HEK293 (cell line): ENCODE measurements around the gene LEF1.

Experiments used
- CTCF ChIA-PET: fragments of 350-600 bp; formaldehyde crosslinking; extraction: SDS; loops from one replicate; lab custom pipeline; 2021; ENCODE audit warnings: antibody characterized with exemption; lab: Yijun Ruan, JAX
- POLR2A ChIA-PET: fragments of 300-600 bp; formaldehyde crosslinking; extraction: SDS; loops from one replicate; lab custom pipeline; 2020; ENCODE audit warnings: antibody characterized with exemption, inconsistent platforms; lab: Yijun Ruan, JAX
- H3K27ac ChIP-seq: fragments of 200-500 bp; sonication (Bioruptor generic); 2 replicates; pipeline ENCODE4 v1.5.1; 2014; ENCODE audit warnings: low read depth, low read length, control low read depth, inconsistent platforms; ENCODE audit errors: extremely low read depth
- H3K36me3 ChIP-seq, 2 experiments: fragments of 200-500 bp in 1 of 2; sonication (Bioruptor generic) in 1 of 2; 1 replicate in 1 of 2; 2 replicates in 1 of 2; pipeline ENCODE4 v1.5.1; 2014 to 2017; ENCODE audit warnings: inconsistent platforms in 2 of 2, low read length in 2 of 2; ENCODE audit not compliant: control insufficient read depth in 2 of 2, insufficient read depth in 1 of 2
- H3K4me1 ChIP-seq: fragments of 200-500 bp; sonication (Bioruptor generic); 2 replicates; pipeline ENCODE4 v1.5.1; 2014; ENCODE audit warnings: mild to moderate bottlenecking, low read length, inconsistent platforms; ENCODE audit not compliant: control insufficient read depth, insufficient read depth
- H3K4me3 ChIP-seq: 2 replicates; pipeline ENCODE4 v1.5.1; 2011; ENCODE audit warnings: low read depth, mild to moderate bottlenecking, control low read depth, low read length, moderate library complexity
- H3K9me3 ChIP-seq: fragments of 200-500 bp; sonication (Bioruptor generic); 2 replicates; pipeline ENCODE4 v1.5.1; 2014; ENCODE audit warnings: low read depth, low read length, inconsistent platforms; ENCODE audit not compliant: control insufficient read depth, insufficient read depth
- AEBP2 ChIP-seq: fragments of 450-650 bp; formaldehyde crosslinking; IDR thresholded peaks from 2 replicates; pipeline ENCODE4 v1.5.1; 2016; ENCODE audit warnings: missing biosample characterization, missing genetic modification characterization, borderline replicate concordance
- EGR2 ChIP-seq: fragments of 450-650 bp; formaldehyde crosslinking; IDR thresholded peaks from 2 replicates; pipeline ENCODE4 v1.5.1; 2016; ENCODE audit warnings: low read depth, missing biosample characterization, missing genetic modification characterization
- GFI1B ChIP-seq: fragments of 450-650 bp; formaldehyde crosslinking; IDR thresholded peaks from 2 replicates; pipeline ENCODE4 v1.5.1; 2016; ENCODE audit warnings: missing biosample characterization, missing genetic modification characterization
- IKZF3 ChIP-seq: fragments of 450-650 bp; IDR thresholded peaks from 2 replicates; pipeline ENCODE4 v1.5.0; 2018; ENCODE audit warnings: missing biosample characterization, mild to moderate bottlenecking, missing genetic modification characterization, moderate library complexity
- KLF7 ChIP-seq: fragments of 450-650 bp; formaldehyde crosslinking; IDR thresholded peaks from 2 replicates; pipeline ENCODE4 v1.5.1; 2016; ENCODE audit warnings: missing biosample characterization, missing genetic modification characterization, borderline replicate concordance
- MEIS1 ChIP-seq: sonication (generic); formaldehyde crosslinking; IDR thresholded peaks from 2 replicates; pipeline ENCODE4 v1.8.1; 2022; ENCODE audit warnings: missing genetic modification reagents, mild to moderate bottlenecking, borderline replicate concordance
- OSR2 ChIP-seq: fragments of 450-650 bp; formaldehyde crosslinking; IDR thresholded peaks from 2 replicates; pipeline ENCODE4 v1.5.1; 2016; ENCODE audit warnings: missing biosample characterization, missing genetic modification characterization
- TRIM28 ChIP-seq: IDR thresholded peaks from 2 replicates; pipeline ENCODE4 v1.6.1; 2011; ENCODE audit warnings: low read length, control low read depth, borderline replicate concordance
- ZBTB20 ChIP-seq: fragments of 450-650 bp; formaldehyde crosslinking; IDR thresholded peaks from 2 replicates; pipeline ENCODE4 v1.5.1; 2016; ENCODE audit warnings: missing biosample characterization, missing genetic modification characterization
- ZBTB6 ChIP-seq: fragments of 450-650 bp; formaldehyde crosslinking; IDR thresholded peaks from 2 replicates; pipeline ENCODE4 v1.5.1; 2017; ENCODE audit warnings: missing biosample characterization, missing genetic modification characterization
- ZBTB8A ChIP-seq: fragments of 450-650 bp; formaldehyde crosslinking; IDR thresholded peaks from 2 replicates; pipeline ENCODE4 v1.5.1; 2016; ENCODE audit warnings: missing biosample characterization, missing genetic modification characterization
- ZEB2 ChIP-seq: fragments of 450-650 bp; formaldehyde crosslinking; IDR thresholded peaks from 2 replicates; pipeline ENCODE4 v1.5.1; 2016; ENCODE audit warnings: missing biosample characterization, missing genetic modification characterization
- ZFHX2 ChIP-seq: fragments of 450-650 bp; formaldehyde crosslinking; conservative IDR thresholded peaks from 2 replicates; pipeline ENCODE4 v1.5.1; 2016; ENCODE audit warnings: missing biosample characterization, missing genetic modification characterization
- ZNF146 ChIP-seq: fragments of 450-650 bp; formaldehyde crosslinking; IDR thresholded peaks from 2 replicates; pipeline ENCODE4 v1.5.1; 2016; ENCODE audit warnings: missing biosample characterization, missing genetic modification characterization
- ZNF280D ChIP-seq: fragments of 450-650 bp; formaldehyde crosslinking; IDR thresholded peaks from 2 replicates; pipeline ENCODE4 v1.5.1; 2016; ENCODE audit warnings: missing biosample characterization, missing genetic modification characterization
- ZNF341 ChIP-seq: fragments of 450-650 bp; formaldehyde crosslinking; IDR thresholded peaks from 2 replicates; pipeline ENCODE4; 2016; ENCODE audit warnings: low read depth, missing biosample characterization, missing genetic modification characterization
- ZNF37A ChIP-seq: fragments of 450-650 bp; IDR thresholded peaks from 2 replicates; pipeline ENCODE4 v1.5.1; 2018; ENCODE audit warnings: missing biosample characterization, missing genetic modification characterization
- ZNF416 ChIP-seq: fragments of 450-650 bp; formaldehyde crosslinking; IDR thresholded peaks from 2 replicates; pipeline ENCODE4 v1.5.1; 2016; ENCODE audit warnings: missing biosample characterization, missing genetic modification characterization
- ZNF501 ChIP-seq: fragments of 450-650 bp; formaldehyde crosslinking; IDR thresholded peaks from 2 replicates; pipeline ENCODE4 v1.5.1; 2016; ENCODE audit warnings: missing biosample characterization, missing genetic modification characterization
- ZNF558 ChIP-seq: fragments of 450-650 bp; formaldehyde crosslinking; IDR thresholded peaks from 2 replicates; pipeline ENCODE4 v1.5.1; 2016; ENCODE audit warnings: missing biosample characterization, missing genetic modification characterization
- ZNF600 ChIP-seq: fragments of 450-650 bp; formaldehyde crosslinking; IDR thresholded peaks from 2 replicates; pipeline ENCODE4 v1.5.1; 2016; ENCODE audit warnings: missing biosample characterization, missing genetic modification characterization
- ZNF626 ChIP-seq: fragments of 450-650 bp; sonication (Bioruptor Pico); formaldehyde crosslinking; IDR thresholded peaks from 2 replicates; pipeline ENCODE4 v1.5.1; 2018; ENCODE audit warnings: missing biosample characterization, missing genetic modification characterization, inconsistent platforms
- ZNF639 ChIP-seq: fragments of 450-650 bp; formaldehyde crosslinking; IDR thresholded peaks from 2 replicates; pipeline ENCODE4 v1.5.1; 2016; ENCODE audit warnings: missing biosample characterization, missing genetic modification characterization
- ZNF785 ChIP-seq: fragments of 450-650 bp; formaldehyde crosslinking; IDR thresholded peaks from 2 replicates; pipeline ENCODE4 v1.5.1; 2016; ENCODE audit warnings: missing biosample characterization, missing genetic modification characterization

The LEF1 gene

GRCh38 chr4:108168671-108169523 lies at the start of gene LEF1 (continued):
- TF ChIP-seq MEIS1 (CRISPR knock-in tag) (no peak), ZNF639 (no peak), AEBP2 (tag by site-specific recombination) (no peak), ZNF501 (peak; percentile 59; the same call in 1 of the 2 replicates), ZBTB20 (tag by site-specific recombination) (peak; percentile 75), ZEB2 (tag by site-specific recombination) (peak; percentile 94; the same call in 1 of the 2 replicates), IKZF3 (peak; percentile 60), ZNF37A (tag by site-specific recombination) (no peak), ZNF785 (no peak), EGR2 (tag by site-specific recombination) (peak; percentile 92), ZNF280D (no peak), ZNF341 (tag by site-specific recombination) (peak; percentile 74; the same call in 1 of the 2 replicates), TRIM28 (no peak), ZNF558 (peak; percentile 25; the same call in 1 of the 2 replicates), ZBTB8A (peak; percentile 94), ZFHX2 (peak; percentile 95)

- H3K27ac ChIP-seq: no peak overlapping the region
- H3K4me1 ChIP-seq: no peaks in the 10 kb centered on the region
- POLR2A ChIA-PET: no interaction called here
- CTCF ChIA-PET: no interaction called here
- no peaks in the 10 kb centered on the region for H3K36me3 ChIP-seq
- H3K9me3 ChIP-seq: no peaks in the 10 kb centered on the region
- TF ChIP-seq ZNF416 (no peak), OSR2 (tag by site-specific recombination) (no peak), ZNF626 (tag by site-specific recombination) (no peak), GFI1B (tag by site-specific recombination) (no peak), ZNF600 (tag by site-specific recombination) (no peak), KLF7 (tag by site-specific recombination) (no peak), ZBTB6 (no peak), ZNF146 (tag by site-specific recombination) (peak; percentile 77)
- no peak overlapping the region for H3K4me3 ChIP-seq
Observed at GRCh38 chr4:108216510-108216909, 47.8 kb upstream of the LEF1 start.
